SU-DHL-6 (cell line): ENCODE measurements around the gene SAMD14.

Experiments used
- EZH2phosphoT487 ChIP-seq: fragments of 200-600 bp; sonication (generic), shearing (Covaris generic); conservative IDR thresholded peaks from 2 replicates; pipeline ENCODE4 v1.6.1; 2018; ENCODE audit warnings: mild to moderate bottlenecking, antibody characterized with exemption, low read length, moderate library complexity, mixed read lengths
- TF ChIP-seq, protein P1 (sequence below): fragments of 200-600 bp; sonication (generic); IDR thresholded peaks from one replicate; pipeline ENCODE4 v1.5.1; 2017; ENCODE audit warnings: antibody characterized with exemption, mild to moderate bottlenecking, low read length, moderate library complexity; ENCODE audit not compliant: insufficient read depth, poor library complexity, severe bottlenecking

DNA sequence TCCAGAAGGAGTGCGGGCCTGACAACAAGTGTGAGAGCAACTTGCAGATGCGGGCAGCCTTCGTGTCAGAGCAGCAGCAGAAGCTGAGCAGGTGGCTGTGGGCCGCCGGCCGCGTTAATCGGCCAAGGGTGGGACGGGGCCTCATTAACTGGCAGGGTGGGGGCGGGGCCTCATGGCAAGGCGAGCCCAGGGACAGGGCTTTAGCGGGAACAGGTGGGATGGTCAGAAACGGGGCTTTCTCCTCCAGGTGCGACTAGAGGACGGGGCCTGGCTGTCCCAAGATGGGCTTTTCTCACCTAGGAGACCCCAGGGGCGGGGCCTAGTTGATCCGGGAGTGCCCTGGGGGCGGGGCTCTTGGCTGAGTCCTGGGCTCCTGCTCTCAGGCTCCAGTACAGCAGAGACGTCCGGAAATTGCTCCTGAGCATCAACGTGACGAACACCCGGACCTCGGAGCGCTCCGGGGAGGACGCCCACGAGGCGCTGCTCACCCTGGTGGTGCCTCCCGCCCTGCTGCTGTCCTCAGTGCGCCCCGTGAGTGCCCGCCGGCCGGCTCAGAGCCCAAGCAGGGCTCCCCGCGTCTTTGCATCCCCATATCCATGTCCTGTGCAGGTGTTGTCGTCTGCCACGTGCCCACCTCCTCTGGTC lies 53.2 kb downstream of the SAMD14 start:
- TF ChIP-seq, protein P1, sequence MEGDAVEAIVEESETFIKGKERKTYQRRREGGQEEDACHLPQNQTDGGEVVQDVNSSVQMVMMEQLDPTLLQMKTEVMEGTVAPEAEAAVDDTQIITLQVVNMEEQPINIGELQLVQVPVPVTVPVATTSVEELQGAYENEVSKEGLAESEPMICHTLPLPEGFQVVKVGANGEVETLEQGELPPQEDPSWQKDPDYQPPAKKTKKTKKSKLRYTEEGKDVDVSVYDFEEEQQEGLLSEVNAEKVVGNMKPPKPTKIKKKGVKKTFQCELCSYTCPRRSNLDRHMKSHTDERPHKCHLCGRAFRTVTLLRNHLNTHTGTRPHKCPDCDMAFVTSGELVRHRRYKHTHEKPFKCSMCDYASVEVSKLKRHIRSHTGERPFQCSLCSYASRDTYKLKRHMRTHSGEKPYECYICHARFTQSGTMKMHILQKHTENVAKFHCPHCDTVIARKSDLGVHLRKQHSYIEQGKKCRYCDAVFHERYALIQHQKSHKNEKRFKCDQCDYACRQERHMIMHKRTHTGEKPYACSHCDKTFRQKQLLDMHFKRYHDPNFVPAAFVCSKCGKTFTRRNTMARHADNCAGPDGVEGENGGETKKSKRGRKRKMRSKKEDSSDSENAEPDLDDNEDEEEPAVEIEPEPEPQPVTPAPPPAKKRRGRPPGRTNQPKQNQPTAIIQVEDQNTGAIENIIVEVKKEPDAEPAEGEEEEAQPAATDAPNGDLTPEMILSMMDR: no peak
- TF ChIP-seq EZH2phosphoT487: no peak
